BLaER1 (cell line): ENCODE data around the gene B4GALT3.
A peak's percentile ranks its signal among the peaks of the same experiment; 100 is the strongest.

Source experiments
- H3K27ac ChIP-seq: shearing (Covaris generic); formaldehyde crosslinking; 2 replicates; pipeline ENCODE4 v1.8.1; 2022
- H3K27me3 ChIP-seq: shearing (Covaris generic); formaldehyde crosslinking; 2 replicates; pipeline ENCODE4 v1.8.1; 2022
- H3K36me3 ChIP-seq: shearing (Covaris generic); formaldehyde crosslinking; 2 replicates; pipeline ENCODE4 v1.8.1; 2022
- H3K4me1 ChIP-seq: shearing (Covaris generic); formaldehyde crosslinking; 2 replicates; pipeline ENCODE4 v1.8.1; 2022
- H3K4me2 ChIP-seq: shearing (Covaris generic); formaldehyde crosslinking; 2 replicates; pipeline ENCODE4 v1.8.1; 2022
- H3K4me3 ChIP-seq: shearing (Covaris generic); formaldehyde crosslinking; 2 replicates; pipeline ENCODE4 v1.8.1; 2022
- H3K9ac ChIP-seq: shearing (Covaris generic); formaldehyde crosslinking; 2 replicates; pipeline ENCODE4 v1.8.1; 2022
- H3K9me3 ChIP-seq: shearing (Covaris generic); formaldehyde crosslinking; 2 replicates; pipeline ENCODE4 v1.8.1; 2022
- H4K20me1 ChIP-seq: shearing (Covaris generic); formaldehyde crosslinking; 2 replicates; pipeline ENCODE4 v1.8.1; 2022
- Cebpa-rat ChIP-seq: shearing (Covaris generic); IDR thresholded peaks from 2 replicates; pipeline ENCODE4 v1.8.1; 2022

Gene B4GALT3

DNA sequence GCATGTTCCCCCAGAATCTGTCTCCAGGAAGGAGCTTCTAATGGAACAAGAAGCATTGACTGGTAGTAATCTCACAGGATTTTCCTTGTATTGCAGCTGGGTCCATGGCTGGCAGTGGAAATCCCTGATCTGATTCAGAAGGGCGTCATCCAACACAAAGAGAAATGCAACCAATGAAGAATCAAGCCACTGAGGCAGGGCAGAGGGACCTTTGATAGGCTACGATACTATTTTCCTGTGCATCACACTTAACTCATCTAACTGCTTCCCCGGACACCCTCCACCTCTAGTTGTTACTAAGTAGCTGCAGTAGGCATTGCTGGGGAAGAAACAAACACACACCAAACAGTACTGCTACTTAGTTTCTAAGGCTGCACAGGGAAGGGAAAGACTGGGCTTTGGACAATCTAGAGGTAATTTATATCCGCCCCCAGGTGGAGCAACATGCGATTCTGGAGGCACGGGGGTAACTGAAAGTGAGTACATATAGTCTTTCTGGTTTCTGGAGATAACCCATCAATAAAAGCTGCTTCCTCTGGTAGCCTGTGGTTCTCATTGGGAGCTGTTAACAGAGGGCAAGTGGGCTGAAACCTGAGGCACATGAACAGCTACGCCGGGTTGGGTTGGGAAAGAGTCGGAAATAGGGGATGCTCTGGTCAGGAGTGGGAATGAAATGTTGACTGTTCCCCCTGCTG lies 18.8 kb downstream of the B4GALT3 start:
- Histone ChIP-seq H3K27me3 (no peaks in the 10 kb centered on the region), H3K27ac (no peak overlapping the region), H3K4me3 (peak overlapping the region; percentile 90), H3K4me1 (peaks cover 44% of the 10 kb centered on the region), H3K9ac (peak overlapping the region; percentile 95; the same call in 1 of the 2 replicates), H4K20me1 (no peaks in the 10 kb centered on the region), H3K9me3 (no peaks in the 10 kb centered on the region), H3K4me2 (peak overlapping the region; percentile 90), H3K36me3 (peaks cover 62% of the 10 kb centered on the region)
- TF ChIP-seq Cebpa-rat, result no peak

DNA sequence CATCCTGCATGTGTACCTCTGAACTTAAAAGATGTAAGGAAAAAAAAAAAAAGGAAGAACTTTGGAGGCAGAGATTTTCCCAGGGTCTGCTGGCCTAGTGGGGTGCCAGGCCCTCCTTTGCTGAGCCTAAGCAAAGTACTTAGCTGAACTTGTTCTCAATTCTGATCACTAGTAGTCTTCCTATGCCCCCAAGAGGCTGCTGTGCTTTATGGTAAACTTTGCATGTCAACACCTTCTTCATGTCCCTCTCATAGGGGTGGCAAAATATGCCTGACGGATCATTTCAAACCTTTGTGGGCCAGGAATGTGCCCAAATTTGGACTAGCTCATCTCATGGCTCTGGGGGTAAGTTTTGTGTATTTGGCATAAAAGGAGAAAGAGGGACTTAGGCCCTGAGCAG lies 19.4 kb downstream of the B4GALT3 start:
- no peak overlapping the region for H3K4me2 ChIP-seq
- no peak overlapping the region for H3K4me3 ChIP-seq
- H3K9me3 ChIP-seq, result no peaks in the 10 kb centered on the region
- no peaks in the 10 kb centered on the region for H4K20me1 ChIP-seq
- H3K27me3 ChIP-seq, result no peaks in the 10 kb centered on the region
- H3K4me1 ChIP-seq, result peaks cover 48% of the 10 kb centered on the region
- H3K36me3 ChIP-seq, result peaks cover 56% of the 10 kb centered on the region
- no peak overlapping the region for H3K9ac ChIP-seq
- no peak overlapping the region for H3K27ac ChIP-seq
- TF ChIP-seq Cebpa-rat, result no peak

DNA sequence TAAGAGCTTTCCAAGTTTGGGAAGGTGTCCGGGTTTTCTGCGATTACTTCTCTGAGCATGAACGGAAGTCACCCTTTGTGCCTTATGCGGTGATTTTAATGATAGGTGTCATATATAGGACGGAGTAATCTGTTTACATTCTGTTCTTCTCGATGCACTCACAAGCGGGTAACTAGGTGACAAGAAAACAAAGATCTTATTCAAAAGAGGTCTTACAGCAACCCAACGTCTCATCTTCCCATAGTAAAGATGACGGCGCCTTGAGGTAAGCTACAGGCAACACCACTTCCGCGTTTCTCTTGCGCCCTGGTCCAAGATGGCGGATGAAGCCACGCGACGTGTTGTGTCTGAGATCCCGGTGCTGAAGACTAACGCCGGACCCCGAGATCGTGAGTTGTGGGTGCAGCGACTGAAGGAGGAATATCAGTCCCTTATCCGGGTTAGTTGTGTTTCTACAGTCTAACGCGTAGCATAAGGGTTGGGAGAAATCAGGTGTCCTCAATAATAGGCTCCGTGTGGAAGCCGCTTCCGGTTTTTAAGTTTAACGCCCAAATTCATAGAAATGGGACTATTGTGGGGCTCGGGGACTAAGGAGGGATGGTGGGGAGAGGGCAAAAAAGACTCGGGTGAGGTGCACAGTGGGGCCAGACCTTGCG lies 23.5 kb downstream of the B4GALT3 start, which contains the start of gene UFC1:
UFC1 (plus strand) TSS at position 297 of the 656 bp plus-strand sequence; CDS start at position 317, 20 bp downstream.
- TF ChIP-seq Cebpa-rat, result no peak
- Histone ChIP-seq H3K27me3 (no peaks in the 10 kb centered on the region), H3K9me3 (no peaks in the 10 kb centered on the region), H3K9ac (peak within 1 kb of the TSS; percentile 94), H4K20me1 (no peaks in the 10 kb centered on the region), H3K4me2 (peak within 1 kb of the TSS; percentile 82), H3K27ac (peak within 1 kb of the TSS; percentile 96), H3K4me1 (peaks cover 31% of the 10 kb centered on the region), H3K36me3 (peaks cover 32% of the 10 kb centered on the region), H3K4me3 (peak within 1 kb of the TSS; percentile 87)

DNA sequence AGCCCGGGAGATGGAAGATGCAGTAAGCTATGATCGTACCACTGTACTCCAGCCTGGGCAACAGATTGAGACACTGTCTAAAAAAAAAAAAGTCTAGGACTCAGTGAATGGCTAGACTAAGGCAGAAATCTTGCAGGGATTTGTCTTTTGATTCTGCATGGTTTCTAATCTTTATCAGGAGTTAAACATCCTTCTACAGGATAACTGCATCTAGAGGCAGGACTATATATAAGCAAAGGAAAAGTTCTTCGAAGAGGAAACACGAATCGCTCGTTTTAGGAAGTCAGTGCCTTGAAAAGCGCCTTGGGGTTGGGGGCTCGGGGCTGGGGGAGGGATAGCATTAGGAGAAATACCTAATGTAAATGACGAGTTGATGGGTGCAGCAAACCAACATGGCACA lies 24.1 kb downstream of the B4GALT3 start:
- peak overlapping the region; percentile 87 for H3K4me3 ChIP-seq
- TF ChIP-seq Cebpa-rat, result no peak
- H4K20me1 ChIP-seq, result no peaks in the 10 kb centered on the region
- H3K4me1 ChIP-seq, result peaks cover 25% of the 10 kb centered on the region
- peaks cover 25% of the 10 kb centered on the region for H3K36me3 ChIP-seq
- peak overlapping the region; percentile 96 for H3K27ac ChIP-seq
- peak overlapping the region; percentile 82 for H3K4me2 ChIP-seq
- peak overlapping the region; percentile 94; the same call in 1 of the 2 replicates for H3K9ac ChIP-seq
- no peaks in the 10 kb centered on the region for H3K9me3 ChIP-seq
- no peaks in the 10 kb centered on the region for H3K27me3 ChIP-seq

DNA sequence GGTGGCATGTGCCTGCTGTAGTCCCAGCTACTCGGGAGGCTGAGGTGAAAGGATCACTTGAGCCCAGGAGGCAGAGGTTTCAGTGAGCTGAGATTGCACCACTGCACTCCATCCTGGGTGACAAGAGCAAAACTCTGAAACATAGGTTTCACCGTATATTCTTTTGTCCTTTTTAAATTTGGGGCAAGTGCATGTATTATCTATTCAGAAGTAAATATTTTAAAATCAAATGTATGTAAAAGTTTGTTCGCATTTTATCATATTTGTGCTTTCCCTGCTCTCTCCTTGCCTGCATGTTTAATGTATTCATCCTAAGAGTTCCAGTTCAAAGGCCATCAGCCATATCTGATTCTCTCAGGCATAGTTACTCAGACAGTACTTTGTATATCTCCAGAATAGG lies 31.5 kb downstream of the B4GALT3 start:
- no peak for TF ChIP-seq Cebpa-rat
- Histone ChIP-seq H3K4me2 (no peak overlapping the region), H3K27me3 (no peaks in the 10 kb centered on the region), H4K20me1 (no peaks in the 10 kb centered on the region), H3K4me3 (no peak overlapping the region), H3K9me3 (no peaks in the 10 kb centered on the region), H3K4me1 (no peaks in the 10 kb centered on the region), H3K36me3 (no peaks in the 10 kb centered on the region), H3K9ac (no peak overlapping the region), H3K27ac (no peak overlapping the region)

DNA sequence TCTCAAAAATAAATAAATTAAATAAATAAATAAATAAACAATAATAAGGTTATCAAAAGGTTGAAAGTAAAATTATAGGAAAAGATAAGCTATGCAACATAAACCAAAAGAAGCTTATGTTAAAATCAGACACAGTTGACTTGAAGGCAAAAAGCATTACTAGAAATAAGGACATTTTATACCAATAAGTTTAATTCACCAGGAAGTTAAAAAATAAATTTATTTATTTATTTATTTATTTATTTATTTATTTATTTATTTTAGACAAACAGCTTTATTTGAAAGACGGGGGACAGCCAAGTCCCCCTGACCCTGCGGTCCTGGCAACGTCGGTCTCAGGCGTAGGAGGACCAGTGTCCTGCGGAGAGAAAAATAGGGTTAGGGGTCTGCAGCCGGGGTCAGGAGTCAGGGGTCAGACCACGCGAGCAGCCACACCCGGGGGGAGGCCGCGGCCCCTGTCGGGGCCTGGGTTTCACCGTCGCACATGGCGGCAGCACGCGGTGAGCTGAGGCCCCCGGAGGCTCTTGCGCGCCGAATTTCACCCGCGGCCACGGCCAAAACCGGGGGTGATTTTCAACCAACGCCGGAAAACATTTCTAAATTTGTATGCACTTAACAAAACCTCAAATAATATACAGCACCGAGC lies 36.4 kb downstream of the B4GALT3 start:
- Histone ChIP-seq H3K27ac (no peak overlapping the region), H3K9me3 (no peaks in the 10 kb centered on the region), H3K36me3 (peaks cover 8% of the 10 kb centered on the region; the same call in 1 of the 2 replicates), H4K20me1 (no peaks in the 10 kb centered on the region), H3K4me2 (no peak overlapping the region), H3K4me3 (no peak overlapping the region), H3K4me1 (no peaks in the 10 kb centered on the region), H3K9ac (no peak overlapping the region), H3K27me3 (no peaks in the 10 kb centered on the region)
- TF ChIP-seq Cebpa-rat, result no peak

DNA sequence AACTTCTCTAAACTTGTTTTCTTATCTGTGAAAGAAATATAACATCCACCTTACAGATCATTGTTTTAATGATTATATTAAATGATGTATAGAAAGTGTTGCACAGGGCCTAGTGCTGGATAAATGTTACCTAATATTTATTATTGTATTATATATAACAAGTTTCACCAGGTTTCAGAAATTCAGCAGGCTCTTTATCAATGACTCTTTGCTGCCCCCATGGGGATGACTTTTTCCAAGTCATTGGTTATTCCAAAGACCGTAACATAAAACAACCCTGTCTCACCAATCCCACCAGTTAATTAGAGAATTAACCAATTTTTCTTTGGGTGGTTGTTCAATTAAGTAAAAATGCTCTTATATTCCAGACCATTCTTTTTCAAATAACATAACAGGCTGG lies 37.5 kb downstream of the B4GALT3 start:
- no peak for TF ChIP-seq Cebpa-rat

DNA sequence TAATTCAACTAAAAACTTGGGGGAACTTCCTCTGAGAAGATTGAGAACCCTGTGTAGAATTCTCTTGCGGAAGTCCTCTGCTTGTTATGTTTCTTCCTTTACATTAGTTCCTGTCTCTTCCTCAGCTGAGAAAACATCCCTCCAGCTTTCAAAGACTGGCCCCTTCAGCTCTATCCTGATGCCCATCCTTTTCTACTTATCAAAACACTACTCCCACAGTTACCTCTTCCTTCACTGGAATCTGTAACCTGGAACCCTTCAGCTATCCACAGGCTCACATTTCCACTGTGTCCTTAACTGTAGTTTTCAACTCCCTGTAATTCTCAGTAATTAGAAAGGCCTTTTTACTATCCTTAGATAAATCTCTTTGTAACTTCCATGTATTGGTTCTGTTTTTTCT lies 38.9 kb downstream of the B4GALT3 start:
- no peaks in the 10 kb centered on the region for H4K20me1 ChIP-seq
- H3K4me2 ChIP-seq, result no peak overlapping the region
- peaks cover 10% of the 10 kb centered on the region for H3K4me1 ChIP-seq
- no peak overlapping the region for H3K9ac ChIP-seq
- H3K36me3 ChIP-seq, result peaks cover 8% of the 10 kb centered on the region; the same call in 1 of the 2 replicates
- TF ChIP-seq Cebpa-rat, result no peak
- H3K9me3 ChIP-seq, result no peaks in the 10 kb centered on the region
- H3K27ac ChIP-seq, result no peak overlapping the region
- H3K27me3 ChIP-seq, result no peaks in the 10 kb centered on the region
- H3K4me3 ChIP-seq, result no peak overlapping the region

More for the DNA sequence above, 37.5 kb downstream of the B4GALT3 start:
- Histone ChIP-seq H4K20me1 (no peaks in the 10 kb centered on the region), H3K9me3 (no peaks in the 10 kb centered on the region), H3K4me3 (no peak overlapping the region), H3K4me2 (no peak overlapping the region), H3K36me3 (peaks cover 8% of the 10 kb centered on the region; the same call in 1 of the 2 replicates), H3K4me1 (no peaks in the 10 kb centered on the region), H3K9ac (no peak overlapping the region), H3K27me3 (no peaks in the 10 kb centered on the region), H3K27ac (no peak overlapping the region)

DNA sequence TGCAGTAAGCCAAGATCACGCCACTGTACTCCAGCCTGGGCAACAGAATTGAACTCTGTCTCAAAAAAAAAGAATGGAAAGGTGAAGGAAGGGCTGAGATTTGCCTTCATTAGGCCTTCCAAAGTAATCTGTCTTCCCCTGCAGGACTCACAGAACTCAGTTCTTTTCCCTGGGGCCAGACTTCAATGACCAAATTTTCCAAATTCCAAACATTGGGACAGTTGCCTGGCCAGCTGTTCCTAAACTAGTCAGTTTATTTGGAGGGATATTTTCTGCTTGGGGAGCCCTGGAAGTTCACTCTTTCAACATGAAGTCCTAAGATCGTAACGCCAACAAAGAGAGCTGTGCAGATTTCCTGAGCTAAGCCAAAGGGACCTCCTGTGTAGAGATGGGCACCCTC lies 39.4 kb downstream of the B4GALT3 start:
- Histone ChIP-seq H3K4me2 (no peak overlapping the region), H3K36me3 (peaks cover 8% of the 10 kb centered on the region; the same call in 1 of the 2 replicates), H3K27ac (no peak overlapping the region), H3K4me1 (peaks cover 11% of the 10 kb centered on the region), H3K9ac (no peak overlapping the region), H3K9me3 (no peaks in the 10 kb centered on the region), H3K4me3 (no peak overlapping the region), H4K20me1 (no peaks in the 10 kb centered on the region), H3K27me3 (no peaks in the 10 kb centered on the region)
- no peak for TF ChIP-seq Cebpa-rat
